ENCODE results near the gene TMEM215.

- TF ChIP-seq GATA2 (IDR thresholded peaks at IDR 0.05; ENCODE audit: low read depth, low read length) (no peak), GATA3 (IDR thresholded peaks at IDR 0.05; ENCODE audit: low read depth, low read length) (no peak)
These were observed 39.8 kb downstream of the TMEM215 start for GRCh38 chr9:32823101-32823500.
